HG03354 (cell line): Measurements from ENCODE around the gene NRARP.
A peak's percentile ranks its signal among the peaks of the same experiment; 100 is the strongest.

Experiments used
- ATAC-seq: cut with Tn5 transposase; IDR thresholded peaks from one replicate; pipeline ENCODE4 v1.9.1; 2021; ENCODE audit warnings: mild to moderate bottlenecking; ENCODE audit not compliant: unreplicated experiment, poor library complexity, severe bottlenecking

The NRARP gene

DNA sequence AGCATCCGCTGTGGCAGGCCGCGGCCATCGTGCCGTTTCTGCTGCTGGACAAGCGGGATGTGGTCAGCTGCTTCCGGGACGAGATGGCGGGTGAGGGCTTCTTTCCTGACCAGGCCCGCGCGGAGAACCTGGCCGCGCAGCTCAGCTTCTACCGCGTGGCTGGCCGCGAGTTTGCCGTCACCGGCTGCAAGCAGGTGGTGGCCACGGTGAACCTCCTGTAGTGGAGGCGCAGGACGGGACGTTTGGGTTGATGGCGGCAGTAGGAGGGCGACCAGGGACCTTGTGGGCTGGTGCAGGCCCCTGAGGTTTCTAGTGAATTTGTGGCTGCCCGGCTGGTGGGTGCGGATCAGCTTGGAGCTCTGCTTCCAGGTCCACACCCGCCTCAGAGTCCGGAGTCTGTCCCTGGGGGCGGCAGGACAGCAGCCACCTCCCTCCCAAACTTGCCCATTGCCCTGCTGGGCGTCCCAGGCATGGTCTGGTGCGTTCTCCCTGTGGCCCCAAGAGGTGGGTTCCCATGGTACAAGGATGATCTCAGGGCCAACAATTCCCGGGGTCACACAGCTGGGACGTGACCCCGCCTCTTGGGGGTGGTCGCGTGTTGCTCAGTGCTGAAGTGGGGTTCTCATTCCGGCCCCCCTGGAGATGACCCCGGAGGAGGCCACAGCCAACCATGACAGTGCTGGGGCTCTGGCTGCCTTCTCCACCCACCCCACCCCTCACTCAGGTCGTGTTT is 22.2 kb downstream of the NRARP start:
- ATAC-seq: no peak

DNA sequence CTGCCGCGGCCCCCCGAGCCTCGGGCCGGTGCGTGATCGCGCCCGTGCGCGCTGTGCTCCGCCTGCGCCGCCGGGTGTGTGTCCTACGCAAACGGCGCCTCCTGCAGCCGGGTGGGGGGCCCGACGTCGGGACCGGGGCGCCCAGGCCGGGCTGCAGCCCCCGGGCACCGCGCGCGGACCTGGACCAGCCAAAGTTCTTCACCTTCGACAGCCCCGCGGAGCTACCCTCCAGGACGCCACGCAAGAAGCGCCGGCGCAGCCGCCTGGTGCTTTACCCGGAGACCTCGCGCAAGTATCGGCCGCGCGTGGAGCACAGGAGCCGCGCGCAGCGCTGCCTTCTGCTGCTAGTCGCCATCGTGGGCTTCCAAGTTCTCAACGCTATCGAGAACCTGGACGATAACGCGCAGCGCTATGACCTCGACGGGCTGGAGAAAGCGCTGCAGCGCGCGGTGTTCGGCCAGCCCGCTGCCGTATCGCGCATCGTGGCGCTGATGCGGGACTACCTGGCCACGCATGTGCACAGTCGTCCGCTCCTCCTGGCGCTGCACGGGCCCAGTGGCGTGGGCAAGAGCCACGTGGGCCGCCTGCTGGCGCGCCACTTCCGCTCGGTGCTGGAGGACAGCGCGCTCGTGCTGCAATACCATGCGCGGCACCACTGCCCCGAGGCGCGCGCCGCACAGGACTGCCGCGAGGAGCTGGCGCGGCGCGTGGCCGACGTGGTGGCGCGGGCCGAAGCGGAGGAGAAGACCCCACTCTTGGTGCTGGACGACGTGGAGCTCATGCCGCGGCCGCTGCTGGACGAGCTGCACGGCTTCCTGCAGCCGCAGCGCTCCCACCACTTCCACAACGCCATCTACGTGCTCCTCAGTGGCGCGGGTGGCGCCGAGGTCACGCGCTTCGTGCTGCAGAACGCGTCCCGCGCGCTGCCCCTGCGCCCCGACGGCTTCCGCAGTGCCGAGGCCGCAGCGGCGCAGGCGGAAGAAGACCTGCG is 23.1 kb downstream of the NRARP start:
- no peak for ATAC-seq

DNA sequence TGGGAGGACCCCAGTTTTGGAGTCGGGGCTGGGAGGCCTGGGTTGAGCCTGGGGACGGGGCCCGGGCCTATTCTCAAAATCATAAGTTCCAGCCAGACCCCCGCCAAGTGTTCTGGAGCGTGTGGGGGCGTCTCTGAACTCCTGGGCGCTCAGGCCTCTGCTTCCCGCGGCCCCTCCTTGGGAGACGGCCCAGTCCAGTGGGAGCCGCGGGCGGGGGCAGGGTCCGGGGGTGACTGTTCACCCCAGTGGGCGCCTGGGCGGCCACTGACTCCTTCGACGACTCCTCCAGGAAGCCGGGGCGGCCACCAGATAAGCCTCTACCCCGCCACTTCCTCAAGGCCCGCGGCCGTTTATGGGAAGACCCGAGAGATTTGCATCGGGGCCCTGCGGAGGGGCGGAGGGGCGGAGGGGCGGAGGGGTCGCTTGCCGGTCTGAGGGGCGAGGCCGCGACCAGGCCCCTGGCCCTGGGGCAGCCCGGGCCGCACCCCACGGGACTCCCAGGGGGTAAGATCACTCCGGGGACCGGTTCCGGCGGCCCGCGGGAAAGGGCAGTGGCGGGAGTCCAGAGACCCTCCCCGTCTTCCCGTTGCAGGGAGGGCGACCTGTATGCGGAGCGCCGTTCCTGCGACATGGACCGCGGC is 23.9 kb downstream of the NRARP start:
- ATAC-seq: no peak

DNA sequence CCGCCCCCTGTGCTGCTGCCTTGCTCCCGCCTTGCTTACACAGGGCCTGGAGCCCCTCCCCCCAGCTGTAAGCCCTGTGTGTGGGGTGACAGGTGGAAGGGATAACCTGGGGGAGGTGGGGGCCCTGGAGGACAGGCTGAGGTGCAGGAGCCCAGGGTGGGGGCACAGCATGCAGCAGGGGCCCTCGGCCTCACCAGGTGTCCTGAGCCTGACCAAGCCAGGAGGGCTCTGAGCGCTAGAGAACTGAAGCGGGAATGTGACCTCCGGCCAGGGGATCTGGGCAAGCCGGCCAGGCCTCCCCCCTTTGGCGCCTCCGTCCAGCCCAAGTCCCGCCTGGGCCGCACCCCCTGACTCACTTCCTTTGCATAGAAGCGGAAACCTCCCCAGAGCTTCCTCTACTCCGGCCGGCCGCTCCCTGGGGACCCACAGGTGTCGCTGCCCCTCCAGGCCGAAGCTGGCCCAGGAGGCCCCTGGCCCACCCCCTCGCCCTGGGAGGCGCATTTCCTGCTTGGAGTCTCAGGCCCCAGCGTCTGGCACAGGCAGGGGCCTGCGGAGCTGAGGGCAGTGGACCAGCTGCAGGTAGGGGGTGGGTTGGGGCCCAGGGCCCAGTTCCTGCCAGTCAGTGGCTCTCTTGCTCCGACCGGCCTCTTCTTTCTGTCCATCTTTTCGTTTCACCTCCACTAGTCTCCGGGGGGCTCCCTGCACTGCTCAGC is 24.6 kb downstream of the NRARP start, which contains the start of gene TOR4A:
TSS of gene TOR4A (plus strand) at position 398 of the 713 bp plus-strand sequence. CDS start 964 bp downstream, outside the sequence.
- peak; percentile 79 for ATAC-seq

DNA sequence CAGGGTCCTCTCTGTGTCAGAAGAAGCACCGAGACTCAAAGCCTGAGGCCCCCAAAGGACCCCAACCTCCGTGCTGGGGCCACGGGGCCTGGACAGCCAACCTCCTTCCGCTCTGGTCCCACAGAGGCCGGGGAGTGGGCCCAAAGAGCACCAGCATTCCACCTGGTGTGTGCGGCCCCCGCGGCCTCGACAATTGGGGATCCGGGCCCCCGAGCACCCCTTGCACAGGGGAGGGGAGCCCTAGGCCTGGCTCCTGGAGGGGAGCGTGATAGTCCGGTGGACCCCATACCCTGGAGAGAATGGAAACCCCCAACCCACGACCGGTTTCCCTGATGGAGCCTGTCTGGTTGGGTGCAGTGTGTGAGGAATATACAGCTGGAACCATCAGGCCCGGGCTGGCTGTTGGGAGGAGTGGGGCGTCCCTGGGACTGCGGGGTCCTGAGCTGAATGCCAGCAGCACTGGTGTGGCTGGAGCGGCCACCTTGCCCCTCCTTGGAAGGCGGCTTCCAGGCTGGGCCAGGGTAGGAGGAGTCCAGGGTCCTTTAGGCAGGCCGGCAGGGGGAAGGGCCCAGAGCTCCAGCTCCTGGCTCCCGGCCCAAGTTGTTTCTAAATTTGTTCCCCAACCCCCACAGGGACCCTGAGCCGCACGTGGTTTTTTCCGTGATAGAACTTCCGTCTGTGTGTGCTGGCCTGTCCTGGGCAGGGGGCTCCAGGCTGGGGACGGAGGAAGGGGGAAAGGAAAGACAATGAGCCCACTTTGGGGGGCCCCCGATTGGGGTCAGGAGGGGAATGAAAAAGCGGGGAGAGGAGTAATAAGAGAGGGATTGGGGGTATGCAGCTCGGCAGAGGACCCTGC is 25.4 kb downstream of the NRARP start:
- ATAC-seq: peak; percentile 8

DNA sequence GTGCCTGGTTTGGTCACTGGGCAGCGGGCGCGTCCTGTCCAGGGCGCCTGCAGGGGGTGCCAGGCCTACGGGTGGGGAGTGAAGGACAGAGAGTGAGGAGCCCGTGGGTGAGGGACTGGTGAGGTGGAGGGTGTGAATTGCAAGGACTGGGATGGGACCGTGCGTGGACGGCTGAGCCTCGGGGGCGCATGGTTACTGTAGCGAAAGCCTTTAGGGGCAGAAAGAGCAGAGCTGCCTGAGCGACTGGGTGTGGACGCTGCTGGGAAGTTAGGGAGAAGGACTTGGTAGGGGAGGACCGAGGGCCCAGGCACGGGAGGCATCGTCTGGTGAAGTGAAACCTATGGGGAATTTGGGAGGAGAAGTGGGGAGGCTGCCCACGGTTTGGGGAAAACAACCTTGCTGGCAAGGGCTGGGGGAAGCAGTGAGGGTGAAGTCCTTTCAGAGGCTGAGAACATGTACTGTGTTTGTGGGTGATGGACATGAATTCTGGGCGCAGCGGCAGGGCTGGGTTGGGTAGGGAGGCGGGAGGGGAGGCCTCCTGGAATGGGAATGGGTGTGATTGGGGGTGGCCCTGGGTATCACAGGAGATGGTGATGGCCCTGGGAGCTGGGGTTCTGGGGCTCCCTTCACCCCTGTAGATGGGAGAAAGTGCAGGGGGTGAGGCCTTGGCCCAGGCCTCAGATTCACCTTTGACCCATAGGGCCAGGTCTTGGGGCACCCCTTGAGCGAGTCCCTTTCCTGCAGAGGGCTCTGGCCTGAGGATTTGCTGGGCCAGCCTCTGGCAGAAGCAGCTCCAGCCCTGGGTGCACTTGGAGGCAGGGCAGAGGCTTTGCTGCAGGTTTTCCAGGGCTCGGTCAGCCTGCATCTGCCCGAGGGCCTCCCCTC is 26.2 kb downstream of the NRARP start:
- ATAC-seq: no peak

DNA sequence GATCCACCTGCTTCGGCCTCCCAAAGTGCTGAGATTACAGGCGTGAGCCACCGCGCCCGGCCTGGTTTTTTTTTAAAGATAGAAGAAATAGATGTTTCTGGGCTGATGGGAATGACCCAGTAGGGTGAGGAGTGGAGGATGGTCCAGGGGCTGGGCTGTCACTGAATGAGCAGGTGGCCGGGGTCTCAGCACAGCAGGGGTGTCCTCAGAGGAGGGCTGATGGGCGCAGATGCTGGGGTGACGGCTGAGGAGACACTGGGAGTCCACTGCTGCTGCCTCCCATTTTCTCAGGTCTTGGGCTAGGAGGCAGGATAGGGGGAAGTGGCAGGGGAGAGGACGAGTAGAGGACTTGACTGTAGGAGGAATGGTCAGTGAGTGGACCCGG is 26.9 kb downstream of the NRARP start:
- no peak for ATAC-seq

DNA sequence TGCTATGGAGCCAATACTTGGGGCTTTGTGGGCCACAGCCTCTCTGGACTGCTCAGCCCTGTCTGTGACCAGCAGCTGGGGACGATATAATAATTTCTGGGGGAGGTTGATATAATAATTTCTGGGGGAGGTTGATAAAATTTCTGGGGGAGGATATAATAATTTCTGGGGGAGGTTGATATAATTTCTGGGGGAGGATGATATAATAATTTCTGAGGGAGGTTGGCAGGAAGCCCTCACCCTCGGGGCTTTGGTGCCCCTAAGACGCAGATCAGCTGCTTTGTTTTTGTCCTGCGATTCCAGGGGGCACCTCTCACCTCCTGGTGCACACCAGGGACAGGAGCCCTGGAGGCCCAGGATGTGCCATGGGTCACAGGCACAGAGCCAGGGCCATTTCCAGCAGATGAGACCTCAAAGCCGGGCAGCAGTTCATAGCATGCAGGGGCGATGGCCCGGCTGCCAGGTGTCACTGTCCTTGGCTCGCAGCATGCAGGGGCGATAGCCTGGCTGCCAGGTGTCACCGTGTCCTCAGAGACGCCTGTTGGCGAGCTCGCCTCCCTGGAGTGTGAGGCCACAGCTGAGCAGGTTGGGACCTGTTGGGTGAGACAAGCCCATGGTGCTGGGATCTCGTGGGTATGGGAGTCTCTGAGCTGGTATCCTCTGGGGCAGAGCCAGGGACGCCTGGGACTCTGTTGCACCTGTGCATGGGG is 28.3 kb downstream of the NRARP start:
- no peak for ATAC-seq

DNA sequence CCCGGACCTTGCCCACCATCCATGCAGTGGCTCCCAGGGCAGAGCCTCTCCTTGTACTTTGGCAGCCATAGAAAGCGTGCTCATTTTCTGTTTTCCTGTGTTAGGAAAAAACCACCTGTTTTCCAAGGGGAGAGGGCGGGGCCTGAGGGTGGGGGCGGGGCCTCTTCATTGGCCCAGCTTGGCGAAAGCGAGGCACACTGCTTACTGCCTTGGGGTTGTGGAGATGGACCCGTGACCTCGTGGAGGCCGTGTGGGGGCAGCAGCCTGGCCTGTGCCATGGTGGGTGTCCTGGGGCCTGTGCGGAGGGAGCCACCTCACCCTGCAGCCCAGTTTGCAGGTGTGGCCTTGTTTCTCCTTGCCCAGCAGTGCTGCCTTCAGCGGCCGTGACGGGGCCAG is 29.0 kb downstream of the NRARP start:
- no peak for ATAC-seq

DNA sequence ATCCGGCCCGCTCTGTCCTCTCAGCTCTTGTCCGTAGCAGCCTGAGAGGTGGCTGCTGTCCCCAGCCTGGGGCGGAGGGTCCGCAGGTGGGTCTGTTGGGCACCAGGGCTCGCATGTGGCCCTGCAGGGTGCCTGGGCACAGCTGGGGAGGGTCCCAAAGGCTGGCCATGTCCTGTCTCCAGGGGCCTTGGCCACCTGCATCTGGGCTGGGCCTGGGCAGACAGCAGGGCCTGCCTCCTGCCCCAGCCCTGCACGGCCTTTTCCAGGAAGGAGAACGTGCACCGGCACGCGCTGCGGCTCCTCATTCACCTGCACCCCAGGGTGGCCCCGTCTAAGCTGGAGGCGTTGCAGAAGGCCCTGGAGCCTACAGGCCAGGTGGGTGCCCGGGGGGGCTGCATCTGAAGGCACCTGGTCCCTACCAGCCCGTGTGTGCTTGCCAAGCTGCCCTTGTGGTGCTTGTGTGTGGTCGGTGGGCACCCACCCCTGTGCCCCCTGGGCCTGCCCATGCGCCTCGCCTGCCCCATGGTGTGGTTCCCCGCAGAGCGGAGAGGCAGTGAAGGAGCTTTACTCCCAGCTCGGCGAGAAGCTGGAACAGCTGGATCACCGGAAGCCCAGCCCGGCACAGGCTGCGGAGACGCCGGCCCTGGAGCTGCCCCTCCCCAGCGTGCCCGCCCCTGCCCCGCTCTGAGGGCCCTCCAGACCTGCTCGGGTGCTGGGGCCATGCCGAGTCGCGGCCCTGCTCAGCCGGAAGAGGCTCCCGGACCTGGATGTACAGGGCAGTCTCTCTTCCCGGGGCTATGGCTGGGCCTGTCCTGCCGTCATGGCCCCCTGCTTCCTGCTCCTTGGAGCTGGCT is 29.6 kb downstream of the NRARP start:
- no peak for ATAC-seq

DNA sequence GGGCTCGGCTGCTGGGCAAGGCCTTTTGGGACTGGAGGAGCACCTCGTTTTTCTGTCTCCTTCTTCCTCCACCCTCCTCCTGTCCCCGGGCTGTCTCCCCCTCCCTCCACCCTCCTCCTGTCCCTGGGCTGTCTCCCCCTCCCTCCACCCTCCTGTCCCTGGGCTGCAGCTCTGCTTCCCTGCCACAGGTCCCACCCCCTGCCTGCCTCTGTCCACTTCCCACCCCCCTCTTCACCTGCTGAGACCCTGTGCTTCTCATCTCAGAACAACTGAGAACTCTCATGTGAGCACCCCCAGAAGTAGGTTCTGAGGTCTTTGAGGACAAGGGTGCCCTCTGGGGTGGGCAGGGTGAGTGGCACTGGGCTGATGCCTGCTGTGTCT is 30.4 kb downstream of the NRARP start:
- no peak for ATAC-seq

DNA sequence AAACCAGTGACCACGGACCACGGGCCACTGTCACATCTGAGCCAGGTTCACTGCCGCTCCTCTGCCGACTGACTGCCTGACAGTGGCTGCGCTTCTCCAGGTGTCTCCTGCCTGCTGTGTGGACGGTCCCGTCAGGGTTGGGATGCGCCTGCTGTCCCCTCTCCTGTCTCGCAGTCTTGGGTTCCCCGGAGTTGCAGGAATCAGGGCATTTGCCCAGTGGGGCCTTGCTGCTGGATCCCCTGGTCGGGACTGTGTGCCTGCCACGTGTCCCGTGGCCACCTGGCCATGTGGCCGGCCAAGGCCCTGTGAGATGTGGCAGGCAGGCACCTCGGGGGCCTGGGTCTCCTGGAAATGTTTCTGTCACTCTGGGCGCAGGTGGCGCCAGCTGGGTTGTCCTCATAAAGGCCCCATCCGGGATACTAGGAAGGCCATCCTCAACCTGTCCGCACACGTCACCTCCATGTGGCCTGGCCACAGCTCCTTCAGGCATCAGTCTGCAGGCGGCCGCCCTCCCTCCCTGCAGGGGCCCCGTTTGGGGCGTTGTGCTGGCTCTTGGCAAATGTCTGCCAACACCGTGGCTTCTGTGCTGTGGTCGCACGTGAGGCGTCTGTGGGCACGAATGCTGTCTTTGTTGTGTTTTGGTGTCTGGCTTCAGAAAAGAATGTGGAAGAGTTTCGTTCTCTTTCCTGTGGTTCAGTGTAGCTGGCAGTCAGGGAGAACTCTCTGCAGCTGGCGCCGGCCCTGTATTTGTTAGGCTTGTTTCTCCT is 31.0 kb downstream of the NRARP start:
- no peak for ATAC-seq

DNA sequence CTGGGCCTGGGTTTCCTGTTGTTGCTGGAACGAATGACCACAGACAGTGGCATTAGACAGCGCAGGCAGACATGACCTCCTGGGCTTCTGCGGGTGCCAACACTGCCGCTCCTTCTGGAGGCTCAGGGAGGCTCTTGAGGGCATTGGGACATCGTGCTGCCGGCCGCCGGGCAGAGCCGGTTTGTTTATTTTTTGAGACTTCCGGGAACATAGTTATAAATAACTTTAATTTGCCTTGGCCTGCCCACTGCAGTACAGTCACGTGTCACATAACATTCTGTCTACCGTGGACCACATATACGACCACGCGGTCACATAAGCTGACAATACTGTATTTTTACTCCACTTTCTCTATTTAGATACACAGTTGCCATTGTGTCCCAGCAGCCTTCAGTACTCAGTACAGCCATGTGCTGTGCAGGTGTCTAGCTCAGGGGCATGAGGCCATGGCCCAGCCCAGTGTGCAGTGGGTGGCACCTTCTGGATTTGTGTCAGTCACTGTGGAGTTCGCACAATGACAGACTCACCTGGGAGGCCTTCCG is 32.8 kb downstream of the NRARP start:
- no peak for ATAC-seq

DNA sequence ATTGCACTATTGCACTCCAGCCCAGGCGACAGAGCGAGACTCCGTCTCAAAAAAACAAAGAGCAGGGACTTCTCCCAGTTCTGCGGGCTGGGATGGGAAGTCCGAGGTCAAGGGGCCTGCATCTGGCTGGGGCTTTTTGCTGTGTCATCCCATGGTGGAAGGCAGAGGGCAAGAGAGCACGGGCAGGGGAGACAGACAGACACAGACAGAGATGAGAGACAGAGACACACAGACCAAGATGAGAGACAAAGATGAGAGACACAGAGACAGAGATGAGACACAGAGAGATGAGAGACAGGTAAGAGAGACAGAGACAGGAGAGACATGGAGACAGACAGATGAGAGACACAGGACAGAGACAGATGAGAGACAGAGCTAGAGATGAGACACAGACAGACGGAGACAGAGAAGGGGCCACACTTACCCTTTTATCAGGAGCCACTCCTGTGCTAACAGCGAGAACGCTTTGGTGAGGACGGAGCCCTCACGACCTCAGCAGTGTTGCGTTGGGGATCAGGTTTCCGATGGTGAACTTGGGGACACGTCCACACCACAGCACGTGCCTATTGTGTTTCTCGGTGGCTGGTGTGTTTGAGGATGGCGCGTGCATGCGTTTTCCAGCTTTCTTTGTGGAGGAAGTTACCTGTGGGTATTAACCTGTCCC is 33.4 kb downstream of the NRARP start:
- no peak for ATAC-seq

DNA sequence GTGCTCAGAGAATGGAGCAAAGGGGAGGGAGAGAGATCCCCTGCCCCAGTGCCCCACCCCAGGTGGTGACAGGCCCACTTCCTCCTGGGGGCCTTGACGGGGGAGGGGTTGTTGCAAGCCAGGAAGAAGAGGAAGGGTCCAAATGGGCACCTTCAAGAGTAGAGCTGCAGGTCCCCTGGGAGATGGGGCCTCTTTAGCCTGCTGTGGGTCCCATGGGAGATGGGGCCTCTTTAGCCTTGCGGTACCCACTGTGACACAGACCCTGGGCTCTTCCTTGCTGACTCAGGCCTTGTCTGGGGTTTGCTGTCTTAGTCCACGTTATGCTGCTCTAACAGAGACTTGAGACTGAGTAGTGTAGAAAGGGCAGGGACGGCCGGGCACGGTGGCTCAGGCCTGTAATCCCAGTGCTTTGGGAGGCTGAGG is 34.1 kb downstream of the NRARP start:
- ATAC-seq: no peak
